Right lobe of liver (tissue), 6 donors: Measurements from ENCODE around the gene PDXP. TPM values are rescaled to one million over a fixed set of nuclear protein-coding genes. Genes with fewer than 3 reads are reported as not detected.
A peak's percentile ranks its signal among the peaks of the same experiment; 100 is the strongest.
"Not testable (repeated sequence)": the region's sequence is repeated elsewhere in the genome, so short reads cannot be mapped to it uniquely, and the experiment has no call there.

ENCODE experiments used
- ATAC-seq, 4 donors: fragments of 200-7000 bp; cut with Tn5 transposase; one replicate each; pipeline ENCODE4 v1.9.1; 2020; ENCODE audit warnings: mild to moderate bottlenecking in 4 of 4, moderate library complexity in 4 of 4
- DNase-seq, 3 donors: peaks; one replicate each; pipeline ENCODE4 v3.0.0-alpha.2; 2020
- H3K27ac ChIP-seq, 3 donors: fragments of 200-600 bp; one replicate each; pipeline ENCODE4 v1.8.0; 2022
- H3K27me3 ChIP-seq, 2 donors: fragments of 200-600 bp; one replicate each; pipeline ENCODE4 v1.8.0; 2022
- H3K36me3 ChIP-seq, 4 donors: fragments of 200-600 bp; sonication (generic) in 1 of 4; one replicate each; pipeline versions ENCODE4 v1.5.1 to v1.8.0; 2017 to 2022; ENCODE audit warnings: control low read depth in 1 of 4
- H3K4me1 ChIP-seq, 4 donors: fragments of 200-600 bp; sonication (generic) in 1 of 4; one replicate each; pipeline versions ENCODE4 v1.5.1 to v1.8.0; 2017 to 2022; ENCODE audit warnings: control low read depth in 1 of 4
- H3K4me3 ChIP-seq, 3 donors: fragments of 200-600 bp; one replicate each; pipeline ENCODE4 v1.8.0; 2022
- H3K9me3 ChIP-seq, 4 donors: fragments of 200-600 bp; sonication (generic) in 1 of 4; one replicate each; pipeline versions ENCODE4 v1.5.1 to v1.8.0; 2017 to 2022; ENCODE audit warnings: control low read depth in 1 of 4
- CTCF ChIP-seq, 4 donors: fragments of 200-600 bp in 3 of 4; fragments of 450-650 bp in 1 of 4; IDR thresholded peaks; one replicate each; pipeline versions ENCODE4 v1.5.1 to v1.8.0; 2016 to 2022; ENCODE audit warnings: antibody characterized with exemption in 4 of 4, mild to moderate bottlenecking in 2 of 4
- POLR2A ChIP-seq: fragments of 450-650 bp; IDR thresholded peaks from one replicate; pipeline ENCODE4 v1.6.1; 2017; ENCODE audit warnings: antibody characterized with exemption, mild to moderate bottlenecking
- WGBS: methylation state at CpG from one replicate; pipeline ENCODE4 v1.1.6; 2018; ENCODE audit warnings: low coverage, low lambda C conversion rate; ENCODE audit not compliant: insufficient coverage; ENCODE audit errors: missing lambda C conversion rate; 5-methylcytosine and 5-hydroxymethylcytosine counted together
- intact Hi-C, 2 donors: fragments of 100-400 bp; cut with DNase I; formaldehyde crosslinking; loops; one replicate each; pipeline versions ENCODE4 v1.11.2 to v1.14.1; 2022
- long read RNA-seq: library from polyadenylated mRNA; unstranded; transcript quantifications from one replicate; pipeline ENCODE4 v2.0.0, GENCODE V29; 2019
- total RNA-seq, 6 experiments: library from RNA; depleted of rRNA in 2 of 6; stranded (reverse); fragments of >200 nt in 2 of 6; fragmentation: NEBNext Ultra II Directional in 3 of 6; extraction: Animal tissue kit (Norgen Biotek cat#: 25700) in 3 of 6; gene quantifications; one replicate each; pipeline versions ENCODE4 v1.1.0 to v1.2.4, GENCODE V29; 2016 to 2023
- donor health status: DM: no; HTN: yes; CAD: no.
- donor health status: DM: no; HTN: no; CAD: no.
- donor health status: DM: no; HTN: no; CAD: no.
- donor health status: DM: no; HTN: yes; CAD: no.
- donor health status: DM: no; HTN: yes; CAD: no.

PDXP gene, protein sequence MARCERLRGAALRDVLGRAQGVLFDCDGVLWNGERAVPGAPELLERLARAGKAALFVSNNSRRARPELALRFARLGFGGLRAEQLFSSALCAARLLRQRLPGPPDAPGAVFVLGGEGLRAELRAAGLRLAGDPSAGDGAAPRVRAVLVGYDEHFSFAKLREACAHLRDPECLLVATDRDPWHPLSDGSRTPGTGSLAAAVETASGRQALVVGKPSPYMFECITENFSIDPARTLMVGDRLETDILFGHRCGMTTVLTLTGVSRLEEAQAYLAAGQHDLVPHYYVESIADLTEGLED
- 10 to 100 TPM; 15.7 to 63.4 (median 34.4) TPM for total RNA-seq
- long read RNA-seq = 0 reads

- Histone ChIP-seq H3K36me3 (no peaks in the 10 kb centered on the region), H3K4me3 (peak within 1 kb of the TSS; percentile 63 to 85 (median 75)), H3K27me3 (no peaks in the 10 kb centered on the region), H3K9me3 (no peaks in the 10 kb centered on the region), H3K4me1 (peaks cover 0 to 36% (median 11%) of the 10 kb centered on the region in 4 donors), H3K27ac (peak within 1 kb of the TSS; percentile 65 to 77 (median 69))
- WGBS = under 1% methylated on average over 24 of the region's 101 CpGs
- DNase-seq (peak; percentile 99 to 100 (median 99)), ATAC-seq (peak; percentile 88 to 95 (median 92))
- TF ChIP-seq POLR2A = peak; percentile 95
- peak in 1 of 4 donors; percentile 6 for TF ChIP-seq CTCF (IDR thresholded peaks at IDR 0.05)
- intact Hi-C loops = no loop called here
Observed at GRCh38 chr22:37658133-37659065, at the start of gene PDXP. Gene PDXP (plus strand): TSS chr22:37658723. CDS start chr22:37658783, 60 bp downstream.

- DNase-seq (no peak), ATAC-seq (no peak)
- Histone ChIP-seq H3K27me3 (no peaks in the 10 kb centered on the region), H3K4me1 (peaks cover 0 to 22% (median 2%) of the 10 kb centered on the region in 4 donors), H3K27ac (peak overlapping the region; percentile 84 to 89 (median 88)), H3K4me3 (peak overlapping the region; percentile 86 to 97 (median 90)), H3K9me3 (no peaks in the 10 kb centered on the region), H3K36me3 (peaks cover 0 to 4% (median 0%) of the 10 kb centered on the region in 4 donors)
- WGBS = 2% methylated on average over 18 of the region's 26 CpGs
- intact Hi-C loops = no loop called here
- TF ChIP-seq CTCF (IDR thresholded peaks at IDR 0.05) (no peak), POLR2A (no peak)
Observed at GRCh38 chr22:37609240-37610152, 49.0 kb upstream of the PDXP start.

GRCh38 chr22:37610153-37610475 lies 48.4 kb upstream of the PDXP start:
- intact Hi-C loops, H3K9me3 ChIP-seq, H3K27me3 ChIP-seq, ATAC-seq, DNase-seq: not testable (repeated sequence)
- Histone ChIP-seq H3K4me3 (peak overlapping the region; percentile 86 to 97 (median 90)), H3K36me3 (peaks cover 0 to 10% (median 0%) of the 10 kb centered on the region in 4 donors), H3K4me1 (peaks cover 0 to 22% (median 2%) of the 10 kb centered on the region in 4 donors), H3K27ac (peak overlapping the region; percentile 84 to 89 (median 88))
- 82% methylated on average over 3 of the region's 3 CpGs for WGBS

GRCh38 chr22:37610480-37611129 lies 47.9 kb upstream of the PDXP start:
- intact Hi-C loops = no loop called here
- no peak for TF ChIP-seq POLR2A
- no peak for TF ChIP-seq CTCF (IDR thresholded peaks at IDR 0.05)
- Histone ChIP-seq H3K36me3 (peaks cover 0 to 11% (median 0%) of the 10 kb centered on the region in 4 donors), H3K27me3 (no peaks in the 10 kb centered on the region), H3K4me1 (peaks cover 0 to 22% (median 2%) of the 10 kb centered on the region in 4 donors), H3K9me3 (no peaks in the 10 kb centered on the region), H3K4me3 (no peak overlapping the region), H3K27ac (peak overlapping the region in 2 of 3 donors; percentile 84 to 88)
- no peak for DNase-seq
- no peak for ATAC-seq
- 74% methylated on average over 6 of the region's 15 CpGs for WGBS
